Measurements from ENCODE around the gene EML4. TPM values are rescaled to one million over a fixed set of nuclear protein-coding genes. Genes with fewer than 3 reads are reported as not detected.

Gene EML4
- total RNA-seq, 1 experiment from 2014 or later, result 93.7 TPM

DNA sequence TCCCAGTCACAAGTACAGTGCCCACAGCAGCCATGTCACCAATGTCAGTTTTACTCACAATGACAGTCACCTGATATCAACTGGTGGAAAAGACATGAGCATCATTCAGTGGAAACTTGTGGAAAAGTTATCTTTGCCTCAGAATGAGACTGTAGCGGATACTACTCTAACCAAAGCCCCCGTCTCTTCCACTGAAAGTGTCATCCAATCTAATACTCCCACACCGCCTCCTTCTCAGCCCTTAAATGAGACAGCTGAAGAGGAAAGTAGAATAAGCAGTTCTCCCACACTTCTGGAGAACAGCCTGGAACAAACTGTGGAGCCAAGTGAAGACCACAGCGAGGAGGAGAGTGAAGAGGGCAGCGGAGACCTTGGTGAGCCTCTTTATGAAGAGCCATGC, 160.6 kb downstream of the EML4 start:
- Histone ChIP-seq H3K4me3 (ENCODE audit: low read depth, low read length, poor library complexity, severe bottlenecking) (no peak overlapping the region), H3K27ac (ENCODE audit: low read depth, low read length, poor library complexity, severe bottlenecking) (no peak overlapping the region), H3K4me1 (ENCODE audit: insufficient read depth, low read length, poor library complexity, severe bottlenecking) (peaks cover 11% of the 10 kb centered on the region), H3K36me3 (ENCODE audit: insufficient read depth, low read length, poor library complexity, severe bottlenecking) (peaks cover 56% of the 10 kb centered on the region), H3K27me3 (replicated peaks; ENCODE audit: insufficient read depth, low read depth, low read length, poor library complexity) (no peaks in the 10 kb centered on the region), H3K9me3 (ENCODE audit: low read depth, low read length, poor library complexity, severe bottlenecking) (no peaks in the 10 kb centered on the region)
- POLR2A ChIA-PET (ENCODE audit: low non-redundant PET), result no interaction called here
- BruUV-seq (replicated peaks), result no TSS peak
- intact Hi-C loops (cut with micrococcal nuclease; ENCODE audit: unreplicated experiment), result loop anchor here (5.0 kb wide), 1 partner anchor 462 kb away; no protein-coding TSS in a partner anchor
- TF ChIP-seq, protein P1, sequence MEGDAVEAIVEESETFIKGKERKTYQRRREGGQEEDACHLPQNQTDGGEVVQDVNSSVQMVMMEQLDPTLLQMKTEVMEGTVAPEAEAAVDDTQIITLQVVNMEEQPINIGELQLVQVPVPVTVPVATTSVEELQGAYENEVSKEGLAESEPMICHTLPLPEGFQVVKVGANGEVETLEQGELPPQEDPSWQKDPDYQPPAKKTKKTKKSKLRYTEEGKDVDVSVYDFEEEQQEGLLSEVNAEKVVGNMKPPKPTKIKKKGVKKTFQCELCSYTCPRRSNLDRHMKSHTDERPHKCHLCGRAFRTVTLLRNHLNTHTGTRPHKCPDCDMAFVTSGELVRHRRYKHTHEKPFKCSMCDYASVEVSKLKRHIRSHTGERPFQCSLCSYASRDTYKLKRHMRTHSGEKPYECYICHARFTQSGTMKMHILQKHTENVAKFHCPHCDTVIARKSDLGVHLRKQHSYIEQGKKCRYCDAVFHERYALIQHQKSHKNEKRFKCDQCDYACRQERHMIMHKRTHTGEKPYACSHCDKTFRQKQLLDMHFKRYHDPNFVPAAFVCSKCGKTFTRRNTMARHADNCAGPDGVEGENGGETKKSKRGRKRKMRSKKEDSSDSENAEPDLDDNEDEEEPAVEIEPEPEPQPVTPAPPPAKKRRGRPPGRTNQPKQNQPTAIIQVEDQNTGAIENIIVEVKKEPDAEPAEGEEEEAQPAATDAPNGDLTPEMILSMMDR (conservative IDR thresholded peaks at IDR 0.05; ENCODE audit: low read depth, low read length), result no peak
- no peak for TF ChIP-seq EZH2 (IDR thresholded peaks at IDR 0.05; ENCODE audit: borderline replicate concordance, low read depth, low read length, poor library complexity, severe bottlenecking)
- DNase-seq (ENCODE audit: low spot score), result no peak
- CTCF ChIA-PET, result interaction anchor here (1.7 kb wide), 1 partner anchor 234 kb away, joined by 15 read pairs; no protein-coding TSS in a partner anchor

DNA sequence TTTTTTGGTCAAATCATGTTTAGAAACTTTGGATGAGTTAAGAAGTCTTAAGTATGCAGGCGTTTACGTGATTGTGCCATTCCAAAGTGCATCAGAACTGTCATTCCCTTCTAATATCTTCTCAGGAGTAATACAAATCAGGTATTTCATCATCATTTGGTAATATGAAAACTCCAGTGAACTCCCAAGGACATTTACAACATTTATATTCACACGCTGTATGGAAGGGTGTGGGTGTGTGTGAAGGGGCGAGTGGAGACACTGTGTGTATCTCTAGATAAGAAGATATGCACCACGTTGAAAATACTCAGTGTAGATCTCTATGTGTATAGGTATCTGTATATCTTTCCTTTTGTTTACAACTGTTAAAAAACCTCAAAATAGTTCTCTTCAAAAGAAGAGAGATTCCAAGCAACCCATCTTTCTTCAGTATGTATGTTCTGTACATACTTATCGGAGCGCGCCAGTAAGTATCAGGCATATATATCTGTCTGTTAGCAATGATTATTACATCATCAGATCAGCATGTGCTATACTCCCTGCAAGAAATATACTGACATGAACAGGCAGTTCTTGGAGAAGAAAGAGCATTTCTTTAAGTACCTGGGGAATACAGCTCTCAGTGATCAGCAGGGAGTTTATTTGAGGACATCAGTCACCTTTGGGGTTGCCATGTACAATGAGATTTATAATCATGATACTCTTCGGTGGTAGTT, 162.6 kb downstream of the EML4 start:
- POLR2A ChIA-PET (ENCODE audit: low non-redundant PET), result no interaction called here
- no peak for TF ChIP-seq EZH2 (IDR thresholded peaks at IDR 0.05; ENCODE audit: borderline replicate concordance, low read depth, low read length, poor library complexity, severe bottlenecking)
- TF ChIP-seq, protein P1 (conservative IDR thresholded peaks at IDR 0.05; ENCODE audit: low read depth, low read length), result no peak
- CTCF ChIA-PET, result interaction anchor here (0.5 kb wide), 1 partner anchor 291 kb away, joined by 3 read pairs; no protein-coding TSS in a partner anchor
- Histone ChIP-seq H3K4me3 (ENCODE audit: low read depth, low read length, poor library complexity, severe bottlenecking) (no peak overlapping the region), H3K4me1 (ENCODE audit: insufficient read depth, low read length, poor library complexity, severe bottlenecking) (peaks cover 11% of the 10 kb centered on the region), H3K36me3 (ENCODE audit: insufficient read depth, low read length, poor library complexity, severe bottlenecking) (peaks cover 53% of the 10 kb centered on the region), H3K27me3 (replicated peaks; ENCODE audit: insufficient read depth, low read depth, low read length, poor library complexity) (no peaks in the 10 kb centered on the region), H3K9me3 (ENCODE audit: low read depth, low read length, poor library complexity, severe bottlenecking) (no peaks in the 10 kb centered on the region), H3K27ac (ENCODE audit: low read depth, low read length, poor library complexity, severe bottlenecking) (peak overlapping the region; percentile 10)
- no peak for DNase-seq (ENCODE audit: low spot score)
- intact Hi-C loops (cut with micrococcal nuclease; ENCODE audit: unreplicated experiment), result no loop called here
- BruUV-seq (replicated peaks), result no TSS peak

DNA sequence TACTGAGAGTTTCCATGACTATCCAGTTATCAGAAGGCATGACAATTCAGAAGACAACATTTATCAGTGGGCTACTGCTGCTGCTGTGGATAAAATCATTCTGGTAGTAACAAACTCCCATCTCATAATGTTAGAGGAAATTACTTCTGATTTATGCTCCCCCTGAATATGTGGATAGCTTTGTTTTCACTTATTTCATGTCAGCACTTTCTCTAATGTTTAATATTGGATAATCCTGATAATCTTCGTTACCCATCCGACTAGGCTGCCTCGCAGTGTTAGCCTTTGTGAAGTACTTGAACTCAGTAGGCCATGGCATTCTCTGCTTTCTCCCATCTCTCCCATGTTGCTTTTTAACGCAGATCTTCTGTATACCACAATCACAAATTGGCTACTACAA, 163.4 kb downstream of the EML4 start:
- POLR2A ChIA-PET (ENCODE audit: low non-redundant PET), result no interaction called here
- no peak for TF ChIP-seq EZH2 (IDR thresholded peaks at IDR 0.05; ENCODE audit: borderline replicate concordance, low read depth, low read length, poor library complexity, severe bottlenecking)
- TF ChIP-seq, protein P1 (conservative IDR thresholded peaks at IDR 0.05; ENCODE audit: low read depth, low read length), result no peak
- H3K27ac ChIP-seq (ENCODE audit: low read depth, low read length, poor library complexity, severe bottlenecking), result no peak overlapping the region
- H3K36me3 ChIP-seq (ENCODE audit: insufficient read depth, low read length, poor library complexity, severe bottlenecking), result peaks cover 58% of the 10 kb centered on the region
- no peaks in the 10 kb centered on the region for H3K27me3 ChIP-seq (replicated peaks; ENCODE audit: insufficient read depth, low read depth, low read length, poor library complexity)
- H3K4me1 ChIP-seq (ENCODE audit: insufficient read depth, low read length, poor library complexity, severe bottlenecking), result peaks cover 11% of the 10 kb centered on the region
- no peaks in the 10 kb centered on the region for H3K9me3 ChIP-seq (ENCODE audit: low read depth, low read length, poor library complexity, severe bottlenecking)
- no peak for DNase-seq (ENCODE audit: low spot score)
- intact Hi-C loops (cut with micrococcal nuclease; ENCODE audit: unreplicated experiment), result no loop called here
- CTCF ChIA-PET, result no interaction called here
- BruUV-seq (replicated peaks), result no TSS peak
- no peak overlapping the region for H3K4me3 ChIP-seq (ENCODE audit: low read depth, low read length, poor library complexity, severe bottlenecking)

Measured in A673 (cell line).